DND-41 (cell line): ENCODE results near the gene RAB20.

Experiments used
- EZH2 ChIP-seq: IDR thresholded peaks from 3 replicates; pipeline ENCODE4 v1.6.1; 2012; ENCODE audit warnings: borderline replicate concordance, low read depth, mild to moderate bottlenecking, moderate library complexity, low read length, inconsistent platforms; ENCODE audit not compliant: severe bottlenecking
- TF ChIP-seq, protein P1 (sequence below): IDR thresholded peaks from 2 replicates; pipeline ENCODE4 v1.5.1; 2012; ENCODE audit warnings: borderline replicate concordance, low read length, moderate library complexity, mild to moderate bottlenecking; ENCODE audit not compliant: poor library complexity, severe bottlenecking; ENCODE audit errors: extremely low read depth

DNA sequence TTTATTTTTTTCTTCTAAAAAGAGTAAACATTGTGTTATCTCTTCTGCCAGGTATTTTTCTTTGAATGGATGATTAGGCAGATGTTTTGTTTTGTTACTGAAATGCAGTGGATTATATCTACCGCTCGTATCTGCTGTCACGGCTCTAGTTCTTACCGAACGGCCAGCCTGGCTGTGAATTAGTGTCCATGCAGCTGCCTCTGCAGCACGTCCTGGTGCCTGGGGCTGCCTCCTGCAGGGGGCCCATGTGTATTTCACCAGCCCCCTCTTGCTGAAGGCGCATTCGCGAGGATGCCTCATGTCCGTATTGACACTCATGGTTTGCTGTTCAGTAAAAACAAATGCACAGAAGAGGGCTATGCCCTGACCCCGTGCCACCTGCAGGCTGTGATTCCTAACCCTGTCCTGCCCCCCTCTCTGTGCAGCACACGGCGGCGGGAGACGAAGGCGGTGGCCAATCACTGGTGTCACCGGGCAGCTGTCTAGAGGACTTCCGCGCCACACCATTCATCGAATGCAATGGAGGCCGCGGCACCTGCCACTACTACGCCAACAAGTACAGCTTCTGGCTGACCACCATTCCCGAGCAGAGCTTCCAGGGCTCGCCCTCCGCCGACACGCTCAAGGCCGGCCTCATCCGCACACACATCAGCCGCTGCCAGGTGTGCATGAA lies 49.9 kb downstream of the RAB20 start:
- TF ChIP-seq, protein P1, sequence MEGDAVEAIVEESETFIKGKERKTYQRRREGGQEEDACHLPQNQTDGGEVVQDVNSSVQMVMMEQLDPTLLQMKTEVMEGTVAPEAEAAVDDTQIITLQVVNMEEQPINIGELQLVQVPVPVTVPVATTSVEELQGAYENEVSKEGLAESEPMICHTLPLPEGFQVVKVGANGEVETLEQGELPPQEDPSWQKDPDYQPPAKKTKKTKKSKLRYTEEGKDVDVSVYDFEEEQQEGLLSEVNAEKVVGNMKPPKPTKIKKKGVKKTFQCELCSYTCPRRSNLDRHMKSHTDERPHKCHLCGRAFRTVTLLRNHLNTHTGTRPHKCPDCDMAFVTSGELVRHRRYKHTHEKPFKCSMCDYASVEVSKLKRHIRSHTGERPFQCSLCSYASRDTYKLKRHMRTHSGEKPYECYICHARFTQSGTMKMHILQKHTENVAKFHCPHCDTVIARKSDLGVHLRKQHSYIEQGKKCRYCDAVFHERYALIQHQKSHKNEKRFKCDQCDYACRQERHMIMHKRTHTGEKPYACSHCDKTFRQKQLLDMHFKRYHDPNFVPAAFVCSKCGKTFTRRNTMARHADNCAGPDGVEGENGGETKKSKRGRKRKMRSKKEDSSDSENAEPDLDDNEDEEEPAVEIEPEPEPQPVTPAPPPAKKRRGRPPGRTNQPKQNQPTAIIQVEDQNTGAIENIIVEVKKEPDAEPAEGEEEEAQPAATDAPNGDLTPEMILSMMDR: no peak
- TF ChIP-seq EZH2: no peak
